Measurements from ENCODE around the gene TCAP.

GRCh38 chr17:39688475-39688835 lies 23.3 kb downstream of the TCAP start:
- TF ChIP-seq CTCF (IDR thresholded peaks at IDR 0.05) = no peak
- no peak for TF ChIP-seq POLR2A (IDR thresholded peaks at IDR 0.05)
- no peak for TF ChIP-seq POLR2AphosphoS5 (IDR thresholded peaks at IDR 0.05; ENCODE audit: insufficient read depth in 1 of 2, low read depth in 1 of 2)

Data from vagina (tissue), 2 donors.